Small intestine (tissue), 7 donors: ENCODE measurements around the gene UBE2J2. TPM values are rescaled to one million over a fixed set of nuclear protein-coding genes. Genes with fewer than 3 reads are reported as not detected.

Experiments used
- DNase-seq, 2 donors: peaks; one replicate each; pipeline versions ENCODE4 v3.0.0 to v3.0.0-alpha.2; 2013
- FAIRE-seq: peaks from 2 replicates; lab custom pipeline; 2012; peaks lifted over from hg19 to GRCh38; lab: Jason Lieb, UNC
- H3K27ac ChIP-seq, 3 donors: one replicate each; pipeline ENCODE4 v1.5.1; 2013; ENCODE audit warnings: low read length in 2 of 3, mild to moderate bottlenecking in 2 of 3, control low read depth in 1 of 3, inconsistent platforms in 1 of 3, low read depth in 1 of 3, moderate library complexity in 1 of 3
- H3K27me3 ChIP-seq, 3 donors: one replicate each; pipeline ENCODE4 v1.6.1; 2013; ENCODE audit warnings: low read length in 3 of 3, inconsistent platforms in 1 of 3; ENCODE audit not compliant: control insufficient read depth in 3 of 3, insufficient read depth in 3 of 3
- H3K36me3 ChIP-seq, 3 donors: one replicate each; pipeline ENCODE4 v1.6.1; 2013; ENCODE audit warnings: low read length in 3 of 3, inconsistent platforms in 1 of 3, low read depth in 1 of 3, mild to moderate bottlenecking in 1 of 3, moderate library complexity in 1 of 3; ENCODE audit not compliant: control insufficient read depth in 3 of 3, insufficient read depth in 2 of 3
- H3K4me1 ChIP-seq, 3 donors: one replicate each; pipeline ENCODE4 v1.6.1; 2013; ENCODE audit warnings: low read length in 2 of 3, inconsistent platforms in 1 of 3, low read depth in 1 of 3, mild to moderate bottlenecking in 1 of 3, moderate library complexity in 1 of 3; ENCODE audit not compliant: control insufficient read depth in 3 of 3, insufficient read depth in 2 of 3
- H3K4me3 ChIP-seq, 3 donors: one replicate each; pipeline ENCODE4 v1.5.1; 2013; ENCODE audit warnings: low read length in 3 of 3, control low read depth in 1 of 3, inconsistent platforms in 1 of 3, low read depth in 1 of 3, mild to moderate bottlenecking in 1 of 3, moderate library complexity in 1 of 3
- H3K9me3 ChIP-seq, 2 donors: one replicate each; pipeline ENCODE4 v1.6.1; 2013; ENCODE audit warnings: low read depth in 1 of 2, low read length in 1 of 2; ENCODE audit not compliant: control insufficient read depth in 2 of 2, insufficient read depth in 1 of 2
- WGBS, 3 donors: extraction: QIAGEN DNeasy Blood & Tissue Kit; methylation state at CpG; one replicate each; pipeline ENCODE4 v1.1.7; 2013; 5-methylcytosine and 5-hydroxymethylcytosine counted together
- polyA plus RNA-seq, 4 donors: library from polyadenylated mRNA; stranded (reverse) in 3 of 4; unstranded in 1 of 4; fragments of 200-250 nt in 3 of 4; fragments of 120-200 nt in 1 of 4; gene quantifications; one replicate each; pipeline versions ENCODE4 v1.2.1 to v1.2.3, GENCODE V29; 2013
- donor health status: healthy with polysubstance abuse.
- donor health status: control.
- donor health status: control.
- donor health status: Bipolar disorder and iron deficiency.
- donor health status: healthy.

The UBE2J2 gene
- polyA plus RNA-seq, 4 donors: 45.9 to 67.0 (median 60.7) TPM

GRCh38 chr1:1229770-1230169, 43.9 kb downstream of the UBE2J2 start:
- WGBS, 3 donors: 86 to 89% (median 88%) methylated on average over 19 of the region's 19 CpGs
- peaks cover 0 to 13% of the 10 kb centered on the region in 2 donors for H3K9me3 ChIP-seq
- H3K4me3 ChIP-seq: peak overlapping the region in 2 of 3 donors; percentile 81 to 90
- peaks cover 5 to 12% (median 7%) of the 10 kb centered on the region in 3 donors for H3K4me1 ChIP-seq
- DNase-seq (no peak), FAIRE-seq (no peak)
- peaks cover 10 to 70% (median 14%) of the 10 kb centered on the region in 3 donors for H3K36me3 ChIP-seq
- H3K27me3 ChIP-seq: no peaks in the 10 kb centered on the region
- H3K27ac ChIP-seq: no peak overlapping the region

GRCh38 chr1:1228596-1229321, 44.9 kb downstream of the UBE2J2 start:
- Histone ChIP-seq H3K36me3 (peaks cover 14 to 70% (median 17%) of the 10 kb centered on the region in 3 donors), H3K27me3 (no peaks in the 10 kb centered on the region), H3K27ac (no peak overlapping the region), H3K9me3 (peaks cover 0 to 9% of the 10 kb centered on the region in 2 donors), H3K4me1 (peaks cover 5 to 9% (median 7%) of the 10 kb centered on the region in 3 donors), H3K4me3 (no peak overlapping the region)
- no peak for DNase-seq
- no peak for FAIRE-seq
- WGBS, 3 donors: 82 to 91% (median 89%) methylated on average over 27 to 28 of the region's 28 CpGs

- H3K36me3 ChIP-seq: peaks cover 19 to 69% (median 20%) of the 10 kb centered on the region in 3 donors
- FAIRE-seq (no peak), DNase-seq (no peak)
- no peaks in the 10 kb centered on the region for H3K27me3 ChIP-seq
- H3K4me1 ChIP-seq: peaks cover 5 to 9% (median 7%) of the 10 kb centered on the region in 3 donors
- H3K4me3 ChIP-seq: no peak overlapping the region
- 92 to 99% (median 98%) methylated on average over 11 to 30 of the region's 30 CpGs for WGBS, 3 donors
- peaks cover 0 to 5% of the 10 kb centered on the region in 2 donors for H3K9me3 ChIP-seq
- no peak overlapping the region for H3K27ac ChIP-seq
These were observed 45.5 kb downstream of the UBE2J2 start for GRCh38 chr1:1228187-1228586.

- Histone ChIP-seq H3K4me3 (no peak overlapping the region), H3K4me1 (peaks cover 0 to 6% (median 3%) of the 10 kb centered on the region in 3 donors), H3K9me3 (no peaks in the 10 kb centered on the region), H3K27me3 (no peaks in the 10 kb centered on the region), H3K36me3 (peaks cover 19 to 77% (median 26%) of the 10 kb centered on the region in 3 donors), H3K27ac (no peak overlapping the region)
- FAIRE-seq (no peak), DNase-seq (no peak)
- 93 to 96% (median 95%) methylated on average over 18 to 25 of the region's 25 CpGs for WGBS, 3 donors
These were observed 46.3 kb downstream of the UBE2J2 start for GRCh38 chr1:1227386-1227785.

GRCh38 chr1:1226566-1227362, 46.9 kb downstream of the UBE2J2 start:
- DNase-seq: no peak
- H3K27me3 ChIP-seq: no peaks in the 10 kb centered on the region
- H3K9me3 ChIP-seq: no peaks in the 10 kb centered on the region
- FAIRE-seq: no peak
- H3K36me3 ChIP-seq: peaks cover 19 to 84% (median 29%) of the 10 kb centered on the region in 3 donors
- WGBS, 3 donors: 92 to 93% (median 92%) methylated on average over 38 to 44 of the region's 44 CpGs
- H3K4me3 ChIP-seq: no peak overlapping the region
- no peak overlapping the region for H3K27ac ChIP-seq
- peaks cover 0 to 6% (median 3%) of the 10 kb centered on the region in 3 donors for H3K4me1 ChIP-seq

GRCh38 chr1:1225913-1226312, 47.7 kb downstream of the UBE2J2 start:
- DNase-seq: no peak
- Histone ChIP-seq H3K27me3 (no peaks in the 10 kb centered on the region), H3K4me1 (peaks cover 0 to 6% (median 3%) of the 10 kb centered on the region in 3 donors), H3K27ac (no peak overlapping the region), H3K9me3 (no peaks in the 10 kb centered on the region), H3K4me3 (no peak overlapping the region), H3K36me3 (peaks cover 19 to 92% (median 29%) of the 10 kb centered on the region in 3 donors)
- 87 to 90% (median 89%) methylated on average over 18 of the region's 18 CpGs for WGBS, 3 donors
- no peak for FAIRE-seq

- Histone ChIP-seq H3K27ac (no peak overlapping the region), H3K4me3 (no peak overlapping the region), H3K27me3 (no peaks in the 10 kb centered on the region), H3K36me3 (peaks cover 19 to 98% (median 29%) of the 10 kb centered on the region in 3 donors), H3K9me3 (no peaks in the 10 kb centered on the region), H3K4me1 (peaks cover 0 to 6% (median 3%) of the 10 kb centered on the region in 3 donors)
- FAIRE-seq (no peak), DNase-seq (no peak)
- WGBS, 3 donors: 76 to 88% (median 81%) methylated on average over 32 to 34 of the region's 34 CpGs
These were observed 48.3 kb downstream of the UBE2J2 start for GRCh38 chr1:1225238-1225845.

GRCh38 chr1:1223891-1224290, 49.8 kb downstream of the UBE2J2 start:
- H3K4me1 ChIP-seq: no peaks in the 10 kb centered on the region
- no peaks in the 10 kb centered on the region for H3K27me3 ChIP-seq
- H3K36me3 ChIP-seq: peaks cover 19 to 99% (median 29%) of the 10 kb centered on the region in 3 donors
- DNase-seq: no peak
- no peak for FAIRE-seq
- 93 to 96% (median 95%) methylated on average over 20 to 21 of the region's 21 CpGs for WGBS, 3 donors
- no peaks in the 10 kb centered on the region for H3K9me3 ChIP-seq
- no peak overlapping the region for H3K27ac ChIP-seq
- H3K4me3 ChIP-seq: no peak overlapping the region
